Neural cell (in vitro differentiated cells): Measurements from ENCODE around the gene PLSCR5. TPM values are rescaled to one million over a fixed set of nuclear protein-coding genes. Genes with fewer than 3 reads are reported as not detected.

Experiments
- H2AFZ ChIP-seq: fragments of 200-600, 300-800 bp; sonication (generic), shearing (Covaris generic); 2 replicates; pipeline ENCODE4 v1.6.0; 2014; ENCODE audit warnings: low read depth, mild to moderate bottlenecking, antibody characterized with exemption, low read length, moderate library complexity
- H3F3A ChIP-seq: fragments of 200-600 bp; shearing (Covaris generic); 2 replicates; pipeline ENCODE4 v1.6.1; 2016; ENCODE audit warnings: mild to moderate bottlenecking, moderate library complexity, mixed read lengths, antibody characterized with exemption, low read length; ENCODE audit not compliant: insufficient read depth, poor library complexity, severe bottlenecking
- H3K27ac ChIP-seq: fragments of 200-600, 300-800 bp; sonication (generic), shearing (Covaris generic); 2 replicates; pipeline ENCODE4 v1.5.1; 2014; ENCODE audit warnings: mild to moderate bottlenecking, low read length, moderate library complexity
- H3K27me3 ChIP-seq: fragments of 300-800, 200-600 bp; sonication (generic), shearing (Covaris generic); 2 replicates; pipeline ENCODE4 v1.6.0; 2014; ENCODE audit warnings: mild to moderate bottlenecking, low read depth, low read length, moderate library complexity; ENCODE audit not compliant: insufficient read depth
- H3K36me3 ChIP-seq: fragments of 300-800, 200-600 bp; sonication (generic), shearing (Covaris generic); 2 replicates; pipeline ENCODE4 v1.5.1; 2014; ENCODE audit warnings: mild to moderate bottlenecking, antibody characterized with exemption, low read length, moderate library complexity; ENCODE audit not compliant: insufficient read depth
- H3K4me2 ChIP-seq: fragments of 300-800, 200-600 bp; sonication (generic), shearing (Covaris generic); 2 replicates; pipeline ENCODE4 v1.6.0; 2014; ENCODE audit warnings: mild to moderate bottlenecking, low read length
- H3K4me3 ChIP-seq: fragments of 300-800, 200-600 bp; sonication (generic), shearing (Covaris generic); 2 replicates; pipeline ENCODE4 v1.5.1; 2014; ENCODE audit warnings: mild to moderate bottlenecking, low read length, moderate library complexity
- H3K79me2 ChIP-seq: fragments of 200-600 bp; shearing (Covaris generic); replicated peaks from 2 replicates; pipeline ENCODE4 v1.6.0; 2014; ENCODE audit warnings: mild to moderate bottlenecking, low read length, moderate library complexity; ENCODE audit not compliant: insufficient read depth
- H3K9ac ChIP-seq: fragments of 300-800, 200-600 bp; sonication (generic), shearing (Covaris generic); 2 replicates; pipeline ENCODE4 v1.6.1; 2016; ENCODE audit warnings: mild to moderate bottlenecking, low read length, mixed read lengths
- H3K9me2 ChIP-seq: fragments of 200-600 bp; shearing (Covaris generic); 2 replicates; pipeline ENCODE4 v1.6.1; 2016; ENCODE audit warnings: mild to moderate bottlenecking, low read length, mixed read lengths; ENCODE audit not compliant: insufficient read depth
- H3K9me3 ChIP-seq: fragments of 200-600, 300-800 bp; sonication (generic), shearing (Covaris generic); 2 replicates; pipeline ENCODE4 v1.6.1; 2016; ENCODE audit warnings: mild to moderate bottlenecking, mixed run types, low read length, moderate library complexity, mixed read lengths
- H4K20me1 ChIP-seq: fragments of 200-600 bp; shearing (Covaris generic); 2 replicates; pipeline ENCODE4 v1.6.1; 2016; ENCODE audit warnings: mild to moderate bottlenecking, mixed run types; ENCODE audit not compliant: insufficient read depth
- CTCF ChIP-seq: fragments of 450-650 bp; IDR thresholded peaks from 2 replicates; pipeline ENCODE4 v1.5.1; 2014; ENCODE audit warnings: antibody characterized with exemption, mild to moderate bottlenecking, moderate library complexity; ENCODE audit not compliant: poor library complexity, severe bottlenecking
- EP300 ChIP-seq: fragments of 450-650 bp; conservative IDR thresholded peaks from 2 replicates; pipeline ENCODE4 v1.6.1; 2014; ENCODE audit warnings: antibody characterized with exemption, mild to moderate bottlenecking, moderate library complexity; ENCODE audit not compliant: poor library complexity, severe bottlenecking
- EZH2 ChIP-seq: fragments of 200-600, 300-800 bp; shearing (Covaris generic), sonication (generic); IDR thresholded peaks from 2 replicates; pipeline ENCODE4 v1.6.1; 2014; ENCODE audit warnings: antibody characterized with exemption, low read length, borderline replicate concordance, mild to moderate bottlenecking; ENCODE audit not compliant: insufficient read depth, poor library complexity, severe bottlenecking
- MXI1 ChIP-seq: fragments of 450-650 bp; conservative IDR thresholded peaks from 2 replicates; pipeline ENCODE4 v1.6.1; 2014; ENCODE audit warnings: antibody characterized with exemption, mild to moderate bottlenecking; ENCODE audit not compliant: poor library complexity, severe bottlenecking
- POLR2AphosphoS5 ChIP-seq: IDR thresholded peaks from 2 replicates; pipeline ENCODE4 v1.6.1; 2012
- RAD21 ChIP-seq: fragments of 450-650 bp; conservative IDR thresholded peaks from 2 replicates; pipeline ENCODE4 v1.6.1; 2014; ENCODE audit warnings: antibody characterized with exemption, mild to moderate bottlenecking, moderate library complexity
- SMC3 ChIP-seq: fragments of 450-650 bp; conservative IDR thresholded peaks from 2 replicates; pipeline ENCODE4 v1.6.1; 2014; ENCODE audit warnings: antibody characterized with exemption, mild to moderate bottlenecking, moderate library complexity; ENCODE audit not compliant: poor library complexity
- TAF1 ChIP-seq: IDR thresholded peaks from 2 replicates; pipeline ENCODE4 v1.6.1; 2012; ENCODE audit warnings: low read depth
- polyA plus RNA-seq: library from polyadenylated mRNA; depleted of rRNA; stranded (reverse); fragments of >200 nt; gene quantifications from 2 replicates; pipeline ENCODE4 v1.2.3, GENCODE V29; 2014
- TF ChIP-seq, protein P1 (sequence below): IDR thresholded peaks from 2 replicates; pipeline ENCODE4 v1.6.1; 2012; ENCODE audit warnings: borderline replicate concordance

PLSCR5 gene
- polyA plus RNA-seq, 1 donor from 2014 or later, result 0.37 TPM

DNA sequence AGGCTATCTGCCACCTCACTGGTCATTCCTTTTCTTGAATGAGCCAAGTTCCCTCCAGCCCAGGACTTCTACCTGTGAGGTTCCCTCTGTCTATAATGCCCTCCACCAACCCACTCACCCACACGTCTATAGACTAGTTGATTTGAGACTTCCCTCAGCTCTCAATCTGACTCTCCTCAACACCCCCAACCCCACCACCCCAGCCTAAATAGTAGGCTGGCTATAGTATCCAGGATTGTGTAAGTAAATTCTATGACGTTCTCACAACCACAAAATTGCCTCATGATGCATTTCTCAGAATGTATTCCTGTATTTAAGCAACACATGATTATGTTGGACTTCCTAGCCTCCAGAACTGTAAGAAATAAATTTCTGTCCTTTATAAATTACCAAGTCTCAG is 63.0 kb downstream of the PLSCR5 start:
- no peaks in the 10 kb centered on the region for H3K36me3 ChIP-seq
- H3K9me2 ChIP-seq, result no peaks in the 10 kb centered on the region
- peaks cover 15% of the 10 kb centered on the region for H3K27me3 ChIP-seq
- TF ChIP-seq RAD21, result no peak
- TF ChIP-seq CTCF, result no peak
- no peak for TF ChIP-seq EP300
- TF ChIP-seq SMC3, result no peak
- TF ChIP-seq TAF1, result no peak
- TF ChIP-seq EZH2, result no peak
- no peak for TF ChIP-seq MXI1
- no peak for TF ChIP-seq POLR2AphosphoS5
- TF ChIP-seq, protein P1, sequence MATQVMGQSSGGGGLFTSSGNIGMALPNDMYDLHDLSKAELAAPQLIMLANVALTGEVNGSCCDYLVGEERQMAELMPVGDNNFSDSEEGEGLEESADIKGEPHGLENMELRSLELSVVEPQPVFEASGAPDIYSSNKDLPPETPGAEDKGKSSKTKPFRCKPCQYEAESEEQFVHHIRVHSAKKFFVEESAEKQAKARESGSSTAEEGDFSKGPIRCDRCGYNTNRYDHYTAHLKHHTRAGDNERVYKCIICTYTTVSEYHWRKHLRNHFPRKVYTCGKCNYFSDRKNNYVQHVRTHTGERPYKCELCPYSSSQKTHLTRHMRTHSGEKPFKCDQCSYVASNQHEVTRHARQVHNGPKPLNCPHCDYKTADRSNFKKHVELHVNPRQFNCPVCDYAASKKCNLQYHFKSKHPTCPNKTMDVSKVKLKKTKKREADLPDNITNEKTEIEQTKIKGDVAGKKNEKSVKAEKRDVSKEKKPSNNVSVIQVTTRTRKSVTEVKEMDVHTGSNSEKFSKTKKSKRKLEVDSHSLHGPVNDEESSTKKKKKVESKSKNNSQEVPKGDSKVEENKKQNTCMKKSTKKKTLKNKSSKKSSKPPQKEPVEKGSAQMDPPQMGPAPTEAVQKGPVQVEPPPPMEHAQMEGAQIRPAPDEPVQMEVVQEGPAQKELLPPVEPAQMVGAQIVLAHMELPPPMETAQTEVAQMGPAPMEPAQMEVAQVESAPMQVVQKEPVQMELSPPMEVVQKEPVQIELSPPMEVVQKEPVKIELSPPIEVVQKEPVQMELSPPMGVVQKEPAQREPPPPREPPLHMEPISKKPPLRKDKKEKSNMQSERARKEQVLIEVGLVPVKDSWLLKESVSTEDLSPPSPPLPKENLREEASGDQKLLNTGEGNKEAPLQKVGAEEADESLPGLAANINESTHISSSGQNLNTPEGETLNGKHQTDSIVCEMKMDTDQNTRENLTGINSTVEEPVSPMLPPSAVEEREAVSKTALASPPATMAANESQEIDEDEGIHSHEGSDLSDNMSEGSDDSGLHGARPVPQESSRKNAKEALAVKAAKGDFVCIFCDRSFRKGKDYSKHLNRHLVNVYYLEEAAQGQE, result no peak
- H3K27ac ChIP-seq, result no peak overlapping the region
- no peak overlapping the region for H3K4me3 ChIP-seq
- H3K4me2 ChIP-seq, result no peak overlapping the region
- H2AFZ ChIP-seq, result no peak overlapping the region
- H3F3A ChIP-seq, result no peaks in the 10 kb centered on the region
- H4K20me1 ChIP-seq, result no peaks in the 10 kb centered on the region
- no peaks in the 10 kb centered on the region for H3K79me2 ChIP-seq
- H3K9me3 ChIP-seq, result no peaks in the 10 kb centered on the region
- no peak overlapping the region for H3K9ac ChIP-seq

DNA sequence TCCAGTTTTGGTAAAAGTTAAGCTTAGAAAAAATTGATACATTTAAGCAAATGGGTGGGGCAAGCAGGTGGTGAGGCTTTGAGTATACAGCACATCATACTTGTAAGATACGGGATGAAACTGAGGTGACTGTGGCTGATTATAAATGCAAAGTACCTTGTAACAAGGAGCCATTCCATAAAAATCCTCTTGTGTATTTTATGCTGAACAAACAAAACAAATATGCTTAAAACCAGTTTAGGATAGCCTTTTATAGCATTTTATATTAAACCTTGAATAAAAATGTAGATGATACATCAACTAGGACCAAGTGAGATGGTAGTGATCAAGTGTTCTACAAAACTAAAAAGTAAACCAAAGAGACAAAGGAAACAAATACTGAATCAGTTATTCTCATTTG is 64.2 kb downstream of the PLSCR5 start:
- Histone ChIP-seq H3F3A (no peaks in the 10 kb centered on the region), H4K20me1 (no peaks in the 10 kb centered on the region), H3K27ac (no peak overlapping the region), H3K4me3 (no peak overlapping the region), H3K36me3 (no peaks in the 10 kb centered on the region), H3K27me3 (peaks cover 15% of the 10 kb centered on the region), H3K9ac (no peak overlapping the region), H3K4me2 (no peak overlapping the region), H3K9me2 (no peaks in the 10 kb centered on the region), H2AFZ (no peak overlapping the region), H3K9me3 (no peaks in the 10 kb centered on the region), H3K79me2 (no peaks in the 10 kb centered on the region)
- TF ChIP-seq MXI1 (no peak), EZH2 (no peak), POLR2AphosphoS5 (no peak), CTCF (no peak), TAF1 (no peak), SMC3 (no peak), EP300 (no peak), RAD21 (no peak)
- TF ChIP-seq, protein P1, result no peak
